ENCODE measurements around the gene SUGT1. TPM values are rescaled to one million over a fixed set of nuclear protein-coding genes. Genes with fewer than 3 reads are reported as not detected.
"Not testable (repeated sequence)": the region's sequence is repeated elsewhere in the genome, so short reads cannot be mapped to it uniquely, and the experiment has no call there.

SUGT1 gene
- total RNA-seq, 4 donors from 2014 or later, result 21.2 to 39.0 (median 30.9) TPM

DNA sequence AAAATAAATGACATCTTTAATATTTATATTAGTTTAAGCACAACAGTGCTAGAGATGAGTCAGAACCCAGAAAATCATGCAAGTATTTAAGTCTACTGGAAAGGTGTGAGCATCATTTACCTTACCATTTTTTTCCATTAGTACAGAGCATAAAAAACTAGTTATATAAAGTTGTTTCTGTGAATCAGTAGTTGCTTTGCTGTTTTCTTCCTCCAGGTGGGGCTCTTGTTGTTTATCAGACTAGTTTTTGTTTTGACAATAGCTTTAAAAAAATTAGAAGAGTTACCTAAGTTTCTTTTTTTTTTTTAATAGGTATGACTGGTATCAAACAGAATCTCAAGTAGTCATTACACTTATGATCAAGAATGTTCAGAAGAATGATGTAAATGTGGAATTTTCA lies 12.7 kb downstream of the SUGT1 start:
- TF ChIP-seq POLR2A (IDR thresholded peaks at IDR 0.05), result no peak
- TF ChIP-seq, protein P1, sequence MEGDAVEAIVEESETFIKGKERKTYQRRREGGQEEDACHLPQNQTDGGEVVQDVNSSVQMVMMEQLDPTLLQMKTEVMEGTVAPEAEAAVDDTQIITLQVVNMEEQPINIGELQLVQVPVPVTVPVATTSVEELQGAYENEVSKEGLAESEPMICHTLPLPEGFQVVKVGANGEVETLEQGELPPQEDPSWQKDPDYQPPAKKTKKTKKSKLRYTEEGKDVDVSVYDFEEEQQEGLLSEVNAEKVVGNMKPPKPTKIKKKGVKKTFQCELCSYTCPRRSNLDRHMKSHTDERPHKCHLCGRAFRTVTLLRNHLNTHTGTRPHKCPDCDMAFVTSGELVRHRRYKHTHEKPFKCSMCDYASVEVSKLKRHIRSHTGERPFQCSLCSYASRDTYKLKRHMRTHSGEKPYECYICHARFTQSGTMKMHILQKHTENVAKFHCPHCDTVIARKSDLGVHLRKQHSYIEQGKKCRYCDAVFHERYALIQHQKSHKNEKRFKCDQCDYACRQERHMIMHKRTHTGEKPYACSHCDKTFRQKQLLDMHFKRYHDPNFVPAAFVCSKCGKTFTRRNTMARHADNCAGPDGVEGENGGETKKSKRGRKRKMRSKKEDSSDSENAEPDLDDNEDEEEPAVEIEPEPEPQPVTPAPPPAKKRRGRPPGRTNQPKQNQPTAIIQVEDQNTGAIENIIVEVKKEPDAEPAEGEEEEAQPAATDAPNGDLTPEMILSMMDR (IDR thresholded peaks at IDR 0.05), result no peak
- H3K4me3 ChIP-seq (ENCODE audit: low read depth, poor library complexity, severe bottlenecking), result no peak overlapping the region
- intact Hi-C loops (cut with DNase I; ENCODE audit: low total_unique reads), result loop anchor here (5.0 kb wide), 1 partner anchor 142 kb away; no protein-coding TSS in a partner anchor
- DNase-seq (ENCODE audit: low spot score in 2 of 2), result no peak

DNA sequence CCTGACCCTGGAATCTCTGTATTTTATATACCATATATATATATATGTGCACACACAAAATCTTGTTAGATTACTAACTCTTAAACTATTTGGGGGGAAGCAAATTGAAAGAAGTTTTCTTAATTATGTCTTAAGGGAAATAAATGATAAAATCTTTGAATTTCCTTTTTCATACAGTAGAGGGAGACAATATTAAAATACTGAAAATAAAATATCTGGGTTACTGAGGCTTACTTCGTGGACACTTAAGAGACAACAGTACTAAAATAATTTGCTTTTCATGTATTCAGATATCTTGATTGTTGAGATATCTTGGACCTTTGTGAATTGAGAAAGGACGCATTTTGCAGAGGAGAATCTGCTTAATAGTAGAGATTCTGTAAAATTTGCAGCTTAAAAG lies 17.0 kb downstream of the SUGT1 start:
- DNase-seq (ENCODE audit: low spot score in 2 of 2), result no peak
- intact Hi-C loops (cut with DNase I; ENCODE audit: low total_unique reads), result loop anchor here (5.0 kb wide), 1 partner anchor 138 kb away; no protein-coding TSS in a partner anchor
- H3K4me3 ChIP-seq (ENCODE audit: low read depth, poor library complexity, severe bottlenecking), result no peak overlapping the region
- WGBS, 2 donors, result 80 to 87% methylated on average over 2 of the region's 2 CpGs
- TF ChIP-seq, protein P1 (IDR thresholded peaks at IDR 0.05), result no peak
- TF ChIP-seq POLR2A (IDR thresholded peaks at IDR 0.05), result no peak

DNA sequence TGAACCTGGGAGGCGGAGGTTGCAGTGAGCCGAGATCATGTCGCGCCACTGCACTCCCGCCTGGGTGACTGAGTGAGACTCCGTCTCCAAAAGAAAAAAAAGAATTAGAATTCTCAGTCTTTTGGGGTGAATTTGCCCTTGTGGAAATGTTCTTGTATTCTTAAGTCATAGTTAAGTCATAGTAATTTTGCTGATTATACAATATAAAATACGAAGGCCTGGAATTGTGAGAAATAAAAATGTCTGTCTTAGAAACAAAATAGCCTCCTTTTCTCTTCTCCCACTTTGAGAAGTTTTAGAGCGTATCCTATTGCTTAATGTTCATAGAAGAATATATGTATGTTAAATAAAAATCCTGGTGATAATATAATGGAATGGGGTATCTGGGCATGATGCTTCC lies 18.1 kb downstream of the SUGT1 start:
- TF ChIP-seq, protein P1 (IDR thresholded peaks at IDR 0.05), result no peak
- TF ChIP-seq POLR2A (IDR thresholded peaks at IDR 0.05), result no peak
- intact Hi-C loops (cut with DNase I; ENCODE audit: low total_unique reads), result no loop called here
- H3K4me3 ChIP-seq (ENCODE audit: low read depth, poor library complexity, severe bottlenecking), result no peak overlapping the region
- DNase-seq (ENCODE audit: low spot score in 2 of 2), result no peak
- WGBS, 2 donors, result 94 to 96% methylated on average over 8 of the region's 8 CpGs

DNA sequence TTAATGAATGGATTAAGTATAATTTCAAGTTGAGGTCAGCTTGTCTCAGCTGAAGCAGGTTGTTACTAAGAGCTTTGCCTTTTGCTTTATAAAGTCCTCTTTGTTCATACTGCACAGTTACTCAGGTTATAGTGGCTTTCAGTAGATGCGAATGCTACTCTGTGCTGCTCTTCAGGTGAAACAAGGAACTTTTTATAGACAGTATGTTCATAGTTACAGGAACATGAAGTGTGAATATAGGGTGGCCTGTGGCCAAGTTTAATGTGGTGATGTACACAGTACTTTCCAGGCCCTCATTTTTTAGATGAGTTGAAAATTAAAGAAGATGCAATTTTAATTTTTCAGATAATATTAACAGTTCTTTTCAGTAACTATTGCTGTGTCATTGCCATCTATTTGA lies 20.8 kb downstream of the SUGT1 start:
- no peak for DNase-seq (ENCODE audit: low spot score in 2 of 2)
- no peak overlapping the region for H3K4me3 ChIP-seq (ENCODE audit: low read depth, poor library complexity, severe bottlenecking)
- TF ChIP-seq, protein P1 (IDR thresholded peaks at IDR 0.05), result no peak
- no peak for TF ChIP-seq POLR2A (IDR thresholded peaks at IDR 0.05)
- WGBS, 2 donors, result 78 to 96% methylated on average over 1 of the region's 1 CpG
- intact Hi-C loops (cut with DNase I; ENCODE audit: low total_unique reads), result no loop called here

DNA sequence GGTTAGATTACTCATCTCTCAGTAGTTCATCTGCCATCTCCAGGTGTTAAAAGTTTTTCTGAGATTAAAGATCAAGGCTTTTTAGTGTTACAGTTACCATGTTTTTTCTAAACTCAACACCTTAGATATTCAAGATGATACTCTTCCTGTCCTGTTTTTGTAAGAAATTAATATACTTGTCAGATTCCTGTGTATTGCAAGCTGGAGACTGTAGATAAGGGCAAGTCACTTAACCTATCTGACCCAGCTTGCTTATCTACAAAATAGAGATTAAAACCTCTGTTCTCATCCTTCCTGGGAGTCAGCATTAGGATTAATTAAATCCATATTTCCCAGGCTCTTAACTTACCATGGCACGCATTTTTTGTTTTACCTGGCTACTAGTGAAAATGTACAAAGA lies 25.2 kb downstream of the SUGT1 start:
- no peak overlapping the region for H3K4me3 ChIP-seq (ENCODE audit: low read depth, poor library complexity, severe bottlenecking)
- intact Hi-C loops (cut with DNase I; ENCODE audit: low total_unique reads), result no loop called here
- DNase-seq (ENCODE audit: low spot score in 2 of 2), result no peak
- WGBS, 2 donors, result 93 to 98% methylated on average over 1 of the region's 1 CpG
- TF ChIP-seq POLR2A (IDR thresholded peaks at IDR 0.05), result no peak
- TF ChIP-seq, protein P1 (IDR thresholded peaks at IDR 0.05), result no peak

DNA sequence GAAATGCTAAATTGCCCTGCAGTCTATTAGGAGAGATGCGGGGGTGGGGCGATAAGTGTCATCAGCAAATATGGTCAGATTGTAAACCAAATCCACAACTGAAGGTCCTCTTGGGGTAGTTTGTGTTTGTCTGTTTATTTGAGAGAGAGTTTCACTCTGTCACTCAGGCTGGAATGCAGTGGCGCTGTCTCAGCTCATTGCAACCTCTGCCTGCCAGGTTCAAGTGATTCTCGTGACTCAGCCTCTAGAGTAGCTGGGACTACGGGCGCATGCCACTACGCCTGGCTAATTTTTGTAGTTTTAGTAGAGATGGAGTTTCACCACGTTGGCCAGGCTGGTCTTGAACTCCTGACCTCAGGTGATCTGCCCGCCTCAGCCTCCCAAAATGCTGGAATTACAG lies 33.2 kb downstream of the SUGT1 start:
- intact Hi-C loops (cut with DNase I; ENCODE audit: low total_unique reads); DNase-seq (ENCODE audit: low spot score in 2 of 2); H3K4me3 ChIP-seq (ENCODE audit: low read depth, poor library complexity, severe bottlenecking): not testable (repeated sequence)
- WGBS, 2 donors, result 94 to 96% methylated on average over 9 of the region's 9 CpGs
